Effector memory CD8-positive, alpha-beta T cell (primary cell): Measurements from ENCODE around the gene YLPM1.

Source experiments
- ATAC-seq: fragments of 150-1000 bp; cut with Tn5 transposase; replicated peaks from 2 replicates; pipeline ENCODE4 v1.10.0; 2021; ENCODE audit warnings: mild to moderate bottlenecking, moderate library complexity
- DNase-seq, 3 experiments: peaks; one replicate each; pipeline ENCODE4 v3.0.0; 2021
- H3K27ac Mint-ChIP-seq, 2 donors: one replicate each; pipeline ENCODE4 v1.8.0; 2022; ENCODE audit warnings: mild to moderate bottlenecking in 2 of 2, mixed read lengths in 2 of 2, moderate library complexity in 2 of 2
- H3K27me3 Mint-ChIP-seq, 2 donors: one replicate each; pipeline ENCODE4 v1.8.0; 2022; ENCODE audit warnings: mixed read lengths in 2 of 2
- H3K36me3 Mint-ChIP-seq: one replicate; pipeline ENCODE4 v1.8.0; 2022; ENCODE audit warnings: mild to moderate bottlenecking, moderate library complexity, mixed read lengths; ENCODE audit not compliant: insufficient read depth
- H3K4me1 Mint-ChIP-seq, 2 donors: one replicate each; pipeline ENCODE4 v1.8.0; 2022; ENCODE audit warnings: low read depth in 2 of 2, mixed read lengths in 2 of 2
- H3K4me3 Mint-ChIP-seq, 2 donors: one replicate each; pipeline ENCODE4 v1.8.0; 2022; ENCODE audit warnings: mild to moderate bottlenecking in 2 of 2, mixed read lengths in 2 of 2, moderate library complexity in 2 of 2
- H3K9me3 Mint-ChIP-seq, 2 donors: one replicate each; pipeline ENCODE4 v1.8.0; 2022; ENCODE audit warnings: mixed read lengths in 2 of 2

YLPM1 gene

DNA sequence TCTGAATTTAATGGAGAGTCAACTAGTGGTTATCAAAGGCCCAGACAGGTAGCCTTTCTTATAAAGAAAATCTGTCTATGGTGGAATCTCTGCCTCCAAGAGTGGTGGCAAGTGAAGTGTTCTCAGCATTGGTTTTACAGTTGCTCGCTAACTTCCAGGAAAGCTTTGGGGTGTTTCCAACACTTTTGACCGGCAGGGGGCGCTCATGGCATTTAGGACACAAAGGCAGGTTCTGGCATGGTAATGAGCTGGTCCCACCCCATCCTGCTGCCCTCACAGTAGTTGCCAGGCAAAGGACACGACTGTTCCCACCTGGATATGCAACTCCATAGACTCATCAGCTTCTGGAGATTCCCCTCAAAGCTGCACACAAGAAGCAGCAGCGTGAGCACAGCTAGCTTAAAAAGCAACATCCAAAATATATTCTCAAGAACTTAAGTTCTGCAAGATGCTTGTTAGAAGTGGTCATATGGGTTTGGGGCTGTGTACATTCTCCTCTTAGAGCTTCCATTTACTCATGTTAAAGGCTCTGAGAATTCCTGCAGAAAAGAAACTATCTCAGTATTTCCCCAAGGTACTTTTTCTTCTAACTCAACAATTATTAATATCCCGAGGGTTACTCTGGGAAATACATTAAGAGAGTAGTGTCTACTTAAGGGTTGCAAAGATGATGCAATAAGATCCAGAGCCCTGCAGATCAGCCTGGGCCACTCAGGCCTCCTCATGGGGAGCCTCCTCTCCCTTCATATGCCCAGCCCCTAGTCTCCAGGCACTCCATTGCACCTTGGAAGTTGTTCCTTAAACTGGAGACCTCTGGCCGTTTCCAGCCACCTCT lies 98.0 kb downstream of the YLPM1 start:
- peaks cover 0 to under 1% of the 10 kb centered on the region in 2 donors for H3K4me1 Mint-ChIP-seq
- H3K4me3 Mint-ChIP-seq, result no peak overlapping the region
- H3K27me3 Mint-ChIP-seq, result no peaks in the 10 kb centered on the region
- DNase-seq, result peak; percentile 89 to 94 (median 92)
- no peaks in the 10 kb centered on the region for H3K9me3 Mint-ChIP-seq
- peak; percentile 85 for ATAC-seq
- no peak overlapping the region for H3K27ac Mint-ChIP-seq
- no peaks in the 10 kb centered on the region for H3K36me3 Mint-ChIP-seq

DNA sequence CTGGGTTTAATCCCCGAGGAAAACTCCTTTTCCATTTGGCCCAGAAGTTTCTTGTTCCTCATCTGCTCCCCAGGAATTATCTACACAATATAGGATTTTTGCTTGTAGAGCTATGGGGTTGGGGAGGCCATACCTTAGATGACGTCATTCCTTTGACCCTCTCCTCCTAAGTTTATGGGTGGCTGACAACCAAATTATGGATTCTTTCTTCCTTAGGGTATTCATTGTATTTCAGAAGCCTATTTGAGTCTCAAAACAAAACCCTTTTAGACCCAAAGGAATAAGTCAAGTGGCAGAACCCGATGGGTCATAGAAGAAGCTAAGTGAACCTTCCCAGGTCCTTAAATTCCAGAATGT lies 98.6 kb downstream of the YLPM1 start:
- H3K27me3 Mint-ChIP-seq, result no peaks in the 10 kb centered on the region
- DNase-seq (no peak), ATAC-seq (no peak)
- no peak overlapping the region for H3K27ac Mint-ChIP-seq
- no peaks in the 10 kb centered on the region for H3K9me3 Mint-ChIP-seq
- H3K4me1 Mint-ChIP-seq, result peaks cover 2 to 7% of the 10 kb centered on the region in 2 donors
- no peaks in the 10 kb centered on the region for H3K36me3 Mint-ChIP-seq
- H3K4me3 Mint-ChIP-seq, result no peak overlapping the region

DNA sequence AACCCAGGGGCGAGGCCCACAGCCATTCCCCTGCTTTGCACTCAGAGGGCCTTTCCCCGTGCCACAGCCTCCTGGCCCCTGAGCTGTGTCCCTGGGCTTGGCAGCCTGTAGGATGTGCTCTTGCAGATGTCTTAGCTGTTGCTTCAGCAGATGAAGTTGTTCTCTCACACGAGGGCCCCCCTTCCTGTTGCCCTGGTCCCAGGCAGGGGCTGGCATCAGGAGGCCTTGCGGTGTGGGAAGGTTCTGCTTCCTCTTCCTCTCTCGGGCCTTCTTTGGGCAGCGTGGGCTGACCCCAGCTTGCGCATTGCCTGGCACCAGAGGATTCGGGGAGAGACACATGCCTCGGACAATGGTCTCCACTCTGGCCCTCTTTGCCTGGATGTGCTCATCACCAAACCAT lies 100.2 kb downstream of the YLPM1 start:
- Mint-ChIP-seq H3K4me3 (no peak overlapping the region), H3K36me3 (no peaks in the 10 kb centered on the region), H3K4me1 (peaks cover 13 to 17% of the 10 kb centered on the region in 2 donors), H3K27ac (no peak overlapping the region), H3K9me3 (no peaks in the 10 kb centered on the region), H3K27me3 (no peaks in the 10 kb centered on the region)
- DNase-seq (no peak), ATAC-seq (no peak)

DNA sequence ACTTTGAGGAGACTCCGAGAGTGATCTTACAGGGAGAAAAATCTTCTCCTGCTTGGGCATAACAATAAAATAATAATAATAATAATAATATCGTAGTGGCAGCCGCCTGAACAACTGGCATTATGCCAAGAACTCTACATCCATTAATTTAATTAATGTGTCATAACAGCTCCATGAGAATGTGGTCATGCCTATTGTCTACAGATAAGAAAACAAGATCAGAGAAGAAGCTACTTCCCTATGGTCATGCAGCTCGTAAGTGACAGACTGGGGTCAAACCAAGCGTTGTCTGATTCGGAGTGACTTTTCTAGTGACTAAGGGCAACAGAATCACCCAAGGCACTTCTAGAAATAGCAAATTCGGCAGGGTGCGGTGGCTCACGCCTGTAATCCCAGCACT lies 101.1 kb downstream of the YLPM1 start:
- no peaks in the 10 kb centered on the region for H3K36me3 Mint-ChIP-seq
- no peaks in the 10 kb centered on the region for H3K27me3 Mint-ChIP-seq
- no peak for ATAC-seq
- H3K4me1 Mint-ChIP-seq, result peaks cover 13 to 17% of the 10 kb centered on the region in 2 donors
- H3K4me3 Mint-ChIP-seq, result no peak overlapping the region
- no peaks in the 10 kb centered on the region for H3K9me3 Mint-ChIP-seq
- no peak for DNase-seq
- H3K27ac Mint-ChIP-seq, result no peak overlapping the region

DNA sequence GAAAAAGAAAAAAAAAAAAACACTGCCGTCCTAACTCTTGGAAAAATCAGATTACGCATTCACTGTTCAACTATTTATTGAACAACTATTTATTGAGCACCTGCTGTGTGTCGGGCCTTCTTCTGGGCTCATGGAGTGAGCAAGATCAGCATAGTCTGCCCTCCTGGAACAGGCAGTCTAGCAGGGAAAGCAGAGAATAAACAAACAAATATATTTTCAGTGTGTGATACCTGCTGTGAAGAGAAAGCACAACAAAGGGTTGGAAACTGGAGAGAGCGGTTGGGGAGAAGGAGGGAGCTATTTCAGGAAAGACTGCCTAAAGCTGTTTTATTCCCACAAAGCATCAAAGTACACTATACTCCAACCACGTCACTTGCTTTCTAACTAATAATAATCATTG lies 102.0 kb downstream of the YLPM1 start:
- no peak for ATAC-seq
- Mint-ChIP-seq H3K9me3 (no peaks in the 10 kb centered on the region), H3K27me3 (no peaks in the 10 kb centered on the region), H3K4me3 (no peak overlapping the region), H3K27ac (no peak overlapping the region), H3K4me1 (peaks cover 13 to 17% of the 10 kb centered on the region in 2 donors), H3K36me3 (no peaks in the 10 kb centered on the region)
- no peak for DNase-seq

DNA sequence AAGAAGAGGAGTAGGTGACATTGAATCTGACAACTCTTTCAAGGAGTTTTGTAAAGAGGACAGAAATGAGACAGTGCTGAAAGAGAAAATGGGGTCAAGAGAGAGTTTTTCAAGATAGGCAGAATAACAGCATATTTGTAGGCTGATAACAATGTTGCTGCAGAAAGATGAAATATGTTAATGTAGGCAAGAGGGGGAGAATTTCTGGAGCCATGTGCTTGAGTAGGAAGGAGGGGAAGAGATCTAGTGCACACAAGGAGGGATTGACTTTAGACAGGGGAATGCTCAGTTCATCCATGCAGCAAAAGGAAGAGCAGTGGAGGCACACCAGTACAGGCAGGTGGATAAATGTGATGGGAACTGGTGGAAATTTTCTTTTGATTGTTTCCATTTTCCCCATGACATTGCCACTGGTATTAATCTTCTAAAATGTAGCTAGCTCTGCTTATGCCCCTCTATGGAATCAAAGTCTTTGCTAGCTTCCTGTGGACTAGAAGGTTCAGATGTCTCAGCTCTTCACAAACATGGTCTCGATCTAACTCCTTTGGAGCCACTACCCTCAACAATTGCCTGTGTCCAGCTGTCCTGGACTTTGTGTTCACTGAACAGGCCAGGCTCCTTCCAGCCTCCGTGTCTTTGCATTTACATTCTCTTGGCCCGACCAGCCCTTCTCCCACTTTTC lies 103.7 kb downstream of the YLPM1 start:
- H3K36me3 Mint-ChIP-seq, result no peaks in the 10 kb centered on the region
- peaks cover 13 to 17% of the 10 kb centered on the region in 2 donors for H3K4me1 Mint-ChIP-seq
- H3K27ac Mint-ChIP-seq, result peak overlapping the region in 1 of 2 donors; percentile 46
- no peaks in the 10 kb centered on the region for H3K9me3 Mint-ChIP-seq
- no peak overlapping the region for H3K4me3 Mint-ChIP-seq
- ATAC-seq, result no peak
- no peaks in the 10 kb centered on the region for H3K27me3 Mint-ChIP-seq
- no peak for DNase-seq

DNA sequence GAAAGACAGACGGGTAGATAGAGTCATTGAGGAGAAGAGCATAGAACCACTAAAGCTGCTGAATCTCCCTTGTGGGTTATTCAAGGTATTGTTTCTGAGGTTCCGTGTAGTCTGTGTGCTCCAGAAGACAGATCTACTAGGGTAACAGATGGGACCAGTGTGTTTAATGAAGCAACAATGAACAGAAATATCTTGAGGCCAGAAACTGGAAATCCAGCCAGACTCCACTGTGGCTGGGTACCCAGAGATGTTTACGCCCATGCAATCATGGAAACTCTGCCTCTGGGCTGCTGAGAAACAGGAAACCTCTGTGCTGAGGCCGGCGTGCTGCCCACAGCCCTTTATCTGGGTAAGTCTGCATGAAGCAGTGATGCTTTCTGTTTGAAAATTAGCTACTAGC lies 104.6 kb downstream of the YLPM1 start:
- peak overlapping the region; percentile 22 to 40 for H3K4me3 Mint-ChIP-seq
- peaks cover 13 to 17% of the 10 kb centered on the region in 2 donors for H3K4me1 Mint-ChIP-seq
- ATAC-seq (peak; percentile 99), DNase-seq (peak; percentile 20 to 31 (median 21))
- H3K27ac Mint-ChIP-seq, result peak overlapping the region; percentile 46 to 47
- no peaks in the 10 kb centered on the region for H3K36me3 Mint-ChIP-seq
- H3K27me3 Mint-ChIP-seq, result no peaks in the 10 kb centered on the region
- H3K9me3 Mint-ChIP-seq, result no peaks in the 10 kb centered on the region

DNA sequence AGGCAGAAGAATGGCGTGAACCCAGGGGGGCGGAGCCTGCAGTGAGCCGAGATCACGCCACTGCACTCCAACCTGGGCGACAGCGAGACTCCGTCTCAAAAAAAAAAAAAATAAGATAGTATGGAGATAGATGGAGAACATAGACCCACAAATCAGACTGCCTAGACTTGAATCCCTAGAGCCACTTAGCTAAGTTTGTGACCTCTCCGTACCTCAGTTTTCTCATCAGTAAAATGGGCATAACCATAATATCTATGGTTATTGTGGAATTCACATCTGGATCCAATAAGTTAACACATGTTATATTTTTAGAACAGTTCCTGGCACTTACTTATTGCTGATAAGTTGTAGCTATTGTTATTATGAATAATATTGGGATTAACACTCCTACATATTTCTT lies 105.6 kb downstream of the YLPM1 start:
- H3K9me3 Mint-ChIP-seq, result no peaks in the 10 kb centered on the region
- DNase-seq, result no peak
- no peak for ATAC-seq
- H3K4me3 Mint-ChIP-seq, result no peak overlapping the region
- H3K27me3 Mint-ChIP-seq, result no peaks in the 10 kb centered on the region
- no peaks in the 10 kb centered on the region for H3K36me3 Mint-ChIP-seq
- H3K4me1 Mint-ChIP-seq, result peaks cover 13 to 17% of the 10 kb centered on the region in 2 donors
- peak overlapping the region in 1 of 2 donors; percentile 47 for H3K27ac Mint-ChIP-seq

DNA sequence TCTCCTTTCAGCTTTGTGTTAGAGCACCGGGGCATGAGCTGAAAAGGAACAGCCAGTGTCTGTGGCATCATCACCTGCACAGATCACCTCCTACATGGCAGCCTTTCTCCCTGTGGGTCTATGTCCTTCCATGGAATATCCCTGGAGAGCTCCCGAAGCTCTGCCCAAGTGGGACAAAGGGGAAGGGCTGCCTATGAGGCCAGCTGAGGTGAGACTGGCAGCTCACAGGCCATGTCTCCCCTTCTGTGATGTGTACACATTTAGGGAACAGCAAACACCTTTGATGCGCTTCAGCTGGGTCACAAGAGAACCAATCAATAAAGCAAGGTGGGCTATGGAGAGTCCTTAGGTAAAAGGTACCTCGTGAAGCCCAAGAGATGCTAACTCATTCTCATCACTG lies 108.7 kb downstream of the YLPM1 start:
- peaks cover 19 to 24% of the 10 kb centered on the region in 2 donors for H3K4me1 Mint-ChIP-seq
- H3K9me3 Mint-ChIP-seq, result no peaks in the 10 kb centered on the region
- no peak for DNase-seq
- no peaks in the 10 kb centered on the region for H3K27me3 Mint-ChIP-seq
- H3K36me3 Mint-ChIP-seq, result no peaks in the 10 kb centered on the region
- no peak for ATAC-seq
- no peak overlapping the region for H3K27ac Mint-ChIP-seq
- H3K4me3 Mint-ChIP-seq, result no peak overlapping the region

DNA sequence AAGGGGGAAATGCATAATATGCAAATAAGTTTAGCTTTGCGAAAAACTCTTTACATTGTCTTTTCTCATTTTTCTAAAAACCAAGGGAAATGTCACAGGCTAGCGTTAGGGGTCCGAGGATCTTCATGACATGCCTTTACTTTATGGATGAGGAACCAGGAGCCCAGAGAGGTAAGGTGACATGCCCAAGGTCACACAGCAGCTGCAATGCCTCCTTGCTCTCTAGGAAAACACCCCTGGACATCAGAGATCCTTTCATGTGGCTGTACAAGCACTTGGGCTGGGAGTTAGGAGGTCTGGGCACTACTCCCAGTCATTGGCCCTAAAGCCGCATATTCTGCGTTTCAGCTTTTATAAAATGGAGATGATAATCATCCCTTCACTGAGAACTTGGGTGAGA lies 112.1 kb downstream of the YLPM1 start:
- ATAC-seq, result no peak
- Mint-ChIP-seq H3K27me3 (no peaks in the 10 kb centered on the region), H3K9me3 (no peaks in the 10 kb centered on the region), H3K4me1 (peaks cover 13 to 15% of the 10 kb centered on the region in 2 donors), H3K27ac (peak overlapping the region; percentile 74 to 83), H3K36me3 (no peaks in the 10 kb centered on the region), H3K4me3 (peak overlapping the region; percentile 48 to 67)
- DNase-seq, result no peak

DNA sequence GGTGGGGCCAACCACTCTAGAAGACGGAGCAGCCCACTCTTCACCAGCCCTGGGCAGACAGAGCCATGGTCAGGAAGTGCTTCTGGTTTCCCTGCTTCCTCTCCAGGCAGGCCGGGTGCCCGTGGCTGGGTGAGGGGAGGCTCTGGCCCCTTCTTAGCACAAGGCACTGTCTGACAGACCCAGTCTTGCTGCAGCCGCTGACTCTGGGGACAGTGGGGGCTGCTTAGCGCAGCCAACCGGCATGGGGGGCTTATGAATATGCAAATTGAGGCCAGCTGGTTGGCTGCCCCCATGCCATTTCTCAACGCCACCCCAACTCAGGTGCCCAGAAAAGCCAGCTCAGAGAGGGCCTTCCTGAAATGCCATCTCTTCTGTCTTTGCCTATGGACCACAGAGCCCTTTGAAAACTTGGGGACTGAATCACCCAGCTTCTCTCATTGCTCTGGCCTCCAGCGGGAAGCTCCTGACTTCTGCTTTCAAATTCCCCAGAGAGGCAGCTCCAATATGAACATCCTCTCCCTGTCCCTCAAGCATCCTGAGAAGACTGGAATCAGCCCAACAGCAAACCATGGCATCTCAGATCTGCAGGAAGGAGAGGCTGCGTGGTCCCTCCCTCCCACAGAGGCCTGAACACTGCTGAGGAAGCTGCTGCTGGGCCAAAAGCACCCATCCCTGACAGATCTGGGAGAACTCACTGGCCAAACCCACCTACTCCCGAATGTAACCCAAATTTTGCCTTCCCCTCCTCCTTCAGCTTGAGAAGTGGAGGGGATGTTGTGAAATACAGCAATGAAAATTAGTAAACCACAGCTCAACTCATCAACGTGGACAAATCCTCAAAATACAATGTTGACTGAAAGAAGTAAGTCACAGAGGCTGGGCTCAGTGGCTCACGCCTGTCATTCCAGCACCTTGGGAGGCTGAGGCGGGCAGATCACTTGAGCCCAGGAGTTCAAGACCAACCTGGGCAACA lies 113.1 kb downstream of the YLPM1 start, which contains the start of gene PROX2:
PROX2 (minus strand) TSS at position 205 of the 973 bp plus-strand sequence. CDS start 12,311 bp downstream, outside the sequence.
- Mint-ChIP-seq H3K36me3 (peaks cover under 1% of the 10 kb centered on the region), H3K4me1 (peaks cover 20% of the 10 kb centered on the region in 2 donors), H3K27me3 (no peaks in the 10 kb centered on the region), H3K27ac (peak within 1 kb of the TSS; percentile 74 to 83), H3K4me3 (peak within 1 kb of the TSS; percentile 48 to 67), H3K9me3 (no peaks in the 10 kb centered on the region)
- DNase-seq (no peak), ATAC-seq (peak; percentile 81)

DNA sequence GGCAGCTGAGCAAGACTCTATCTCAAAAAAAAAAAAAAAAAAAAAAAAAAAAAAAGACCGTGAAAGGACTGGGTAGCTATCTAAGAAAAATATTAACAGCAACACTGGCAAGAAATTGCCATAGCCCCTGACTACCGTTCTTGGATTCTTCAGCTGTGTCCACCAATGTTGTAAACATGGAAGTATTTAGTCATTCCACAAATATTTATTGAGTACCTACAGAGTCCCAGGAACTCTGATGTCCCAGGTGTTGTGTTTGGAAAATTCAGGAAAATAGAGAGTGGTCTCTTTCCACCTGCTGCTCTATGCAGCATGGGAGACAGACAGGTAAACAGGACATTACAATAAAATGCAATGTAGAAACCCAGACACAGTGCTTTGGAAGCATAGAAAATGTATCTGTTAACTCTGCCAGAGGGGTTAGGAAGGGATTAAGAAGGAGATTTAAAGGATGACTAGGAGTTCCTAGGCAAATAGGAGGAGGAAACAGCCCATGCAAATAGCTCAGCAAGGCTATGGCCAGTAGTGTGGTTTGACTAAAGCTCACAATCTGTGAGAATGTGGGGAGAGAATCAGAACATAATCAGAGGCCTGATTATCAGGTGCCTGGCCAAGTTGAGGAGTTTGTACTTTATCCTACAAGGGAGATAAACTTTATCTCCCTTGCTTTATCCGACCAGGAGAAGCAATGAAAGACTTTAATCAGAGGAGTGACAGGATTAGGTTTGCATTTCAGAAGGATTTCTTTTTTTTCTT lies 116.5 kb downstream of the YLPM1 start:
- H3K4me3 Mint-ChIP-seq, result peak overlapping the region; percentile 5 to 36
- DNase-seq, result no peak
- H3K36me3 Mint-ChIP-seq, result peaks cover 18% of the 10 kb centered on the region
- peaks cover 45% of the 10 kb centered on the region in 2 donors for H3K4me1 Mint-ChIP-seq
- no peaks in the 10 kb centered on the region for H3K9me3 Mint-ChIP-seq
- ATAC-seq, result no peak
- H3K27ac Mint-ChIP-seq, result peak overlapping the region in 1 of 2 donors; percentile 84
- H3K27me3 Mint-ChIP-seq, result no peaks in the 10 kb centered on the region
